Right renal pelvis (tissue), 4 donors: ENCODE results near the gene HSD17B2. TPM values are rescaled to one million over a fixed set of nuclear protein-coding genes. Genes with fewer than 3 reads are reported as not detected.
"Not testable (repeated sequence)": the region's sequence is repeated elsewhere in the genome, so short reads cannot be mapped to it uniquely, and the experiment has no call there.

Experiments
- DNase-seq, 4 donors: peaks; one replicate each; pipeline ENCODE4 v3.0.0-alpha.2; 2013; ENCODE audit warnings: low read depth in 4 of 4, low spot score in 3 of 4, missing footprints in 1 of 4
- polyA plus RNA-seq, 4 donors: library from polyadenylated mRNA; unstranded; fragments of 120-200 nt; gene quantifications; one replicate each; pipeline ENCODE4 v1.2.1, GENCODE V29; 2013; ENCODE audit not compliant: insufficient read length in 4 of 4

Gene HSD17B2, protein sequence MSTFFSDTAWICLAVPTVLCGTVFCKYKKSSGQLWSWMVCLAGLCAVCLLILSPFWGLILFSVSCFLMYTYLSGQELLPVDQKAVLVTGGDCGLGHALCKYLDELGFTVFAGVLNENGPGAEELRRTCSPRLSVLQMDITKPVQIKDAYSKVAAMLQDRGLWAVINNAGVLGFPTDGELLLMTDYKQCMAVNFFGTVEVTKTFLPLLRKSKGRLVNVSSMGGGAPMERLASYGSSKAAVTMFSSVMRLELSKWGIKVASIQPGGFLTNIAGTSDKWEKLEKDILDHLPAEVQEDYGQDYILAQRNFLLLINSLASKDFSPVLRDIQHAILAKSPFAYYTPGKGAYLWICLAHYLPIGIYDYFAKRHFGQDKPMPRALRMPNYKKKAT
- polyA plus RNA-seq, result 10 to 100 TPM; 12.1 to 19.1 (median 15.5) TPM

DNA sequence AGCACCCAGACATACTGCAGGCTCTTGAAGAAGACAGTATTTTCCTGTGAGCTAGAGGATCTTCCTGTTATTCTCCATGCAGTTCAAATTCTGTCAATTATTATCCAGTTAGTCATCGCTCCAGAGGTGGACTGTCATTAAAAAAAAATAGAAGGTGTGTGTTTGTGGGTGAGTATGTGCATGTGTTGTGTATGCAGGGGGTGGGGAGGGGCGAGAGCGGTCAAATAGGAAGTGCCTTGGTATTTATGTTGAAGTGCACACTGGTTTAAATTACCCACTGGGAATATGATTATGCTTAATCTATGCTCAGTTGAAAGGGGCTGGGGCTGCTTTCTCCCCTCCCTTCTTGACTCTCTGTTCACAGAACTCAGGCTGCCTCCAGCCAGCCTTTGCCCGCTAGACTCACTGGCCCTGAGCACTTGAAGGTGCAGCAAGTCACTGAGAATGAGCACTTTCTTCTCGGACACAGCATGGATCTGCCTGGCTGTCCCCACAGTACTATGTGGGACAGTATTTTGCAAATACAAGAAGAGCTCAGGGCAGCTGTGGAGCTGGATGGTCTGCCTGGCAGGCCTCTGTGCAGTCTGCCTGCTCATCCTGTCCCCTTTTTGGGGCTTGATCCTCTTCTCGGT lies at the start of gene HSD17B2:
Gene HSD17B2 (plus strand): TSS at position 273 of the 632 bp plus-strand sequence. CDS start 172 bp downstream, at position 445.
- no peak for DNase-seq

DNA sequence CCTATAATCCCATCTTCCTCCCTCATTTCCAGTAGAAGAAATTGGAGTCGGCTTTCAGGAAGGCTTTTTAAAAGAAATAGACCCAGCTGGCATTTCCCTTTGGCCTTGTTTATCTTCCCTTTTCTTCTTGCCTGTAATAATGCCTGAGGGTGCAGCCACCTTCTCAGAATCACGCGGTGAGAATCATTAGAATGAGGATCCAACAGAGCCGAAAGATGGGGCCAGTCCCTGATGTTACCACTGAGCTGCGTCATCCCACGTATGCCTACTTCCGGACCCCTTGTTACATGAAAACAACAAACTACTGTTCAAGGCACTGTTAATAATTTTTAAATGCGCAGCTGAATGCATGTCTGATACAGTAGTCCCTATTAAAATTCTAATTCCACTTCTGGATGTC lies 47.9 kb upstream of the HSD17B2 start:
- no peak for DNase-seq

DNA sequence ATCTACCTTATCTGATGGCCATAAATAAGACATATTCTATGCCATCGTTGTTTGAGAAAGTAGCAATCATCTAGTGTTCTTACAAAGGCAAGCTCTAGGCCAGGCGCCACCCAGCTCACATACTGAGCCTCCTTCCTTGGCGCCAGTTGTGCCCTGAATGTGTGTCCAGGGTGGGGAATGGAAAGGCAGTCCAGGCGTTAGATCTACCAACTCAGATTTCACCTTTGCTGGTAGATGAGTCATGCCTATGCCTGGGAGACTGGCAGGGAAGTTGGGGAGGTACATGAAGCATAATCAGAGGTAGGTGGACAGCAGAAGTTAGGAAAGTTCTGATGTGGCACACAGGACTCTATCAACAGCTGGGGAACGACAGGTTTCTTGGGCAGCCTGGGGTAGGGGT lies 47.3 kb upstream of the HSD17B2 start:
- DNase-seq, result no peak

DNA sequence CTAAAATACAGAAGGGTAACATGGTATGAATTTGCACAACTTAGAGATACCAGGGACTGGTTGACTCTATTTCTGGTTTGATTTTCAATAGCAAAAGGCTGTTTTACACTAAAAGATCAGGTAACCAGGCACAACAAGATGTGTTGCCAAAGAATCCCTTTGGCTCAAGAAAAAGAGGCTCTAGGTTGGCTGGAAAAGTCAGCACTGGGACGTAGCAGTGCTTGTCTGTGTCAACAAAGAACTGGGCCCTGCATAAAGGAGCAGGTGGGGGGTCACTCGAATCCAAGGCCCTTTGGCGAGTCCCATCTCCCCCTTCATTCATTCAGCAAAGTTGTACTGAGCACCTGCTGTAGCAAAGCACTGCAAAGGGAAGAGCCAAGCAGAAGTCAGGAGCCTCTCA lies 42.2 kb upstream of the HSD17B2 start:
- no peak for DNase-seq

DNA sequence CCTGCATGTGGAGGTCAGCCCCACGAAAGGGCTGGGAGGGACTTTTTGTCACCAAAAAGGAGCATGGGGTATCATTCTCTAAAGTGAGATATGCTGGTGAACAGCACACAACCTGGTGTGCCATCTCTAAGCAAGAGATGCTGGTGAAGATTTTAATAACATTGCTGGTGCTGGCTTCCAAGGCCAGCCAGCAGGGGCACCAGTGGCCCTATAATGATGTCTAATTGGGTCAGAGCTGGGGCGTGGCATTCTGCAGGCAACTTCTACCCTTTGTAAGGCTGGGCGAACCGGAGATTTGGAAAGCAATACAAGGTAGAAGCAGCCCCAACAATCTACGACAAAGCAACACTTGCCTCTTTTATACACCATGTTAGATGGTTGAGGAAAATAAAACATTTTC lies 40.6 kb upstream of the HSD17B2 start:
- no peak for DNase-seq

DNA sequence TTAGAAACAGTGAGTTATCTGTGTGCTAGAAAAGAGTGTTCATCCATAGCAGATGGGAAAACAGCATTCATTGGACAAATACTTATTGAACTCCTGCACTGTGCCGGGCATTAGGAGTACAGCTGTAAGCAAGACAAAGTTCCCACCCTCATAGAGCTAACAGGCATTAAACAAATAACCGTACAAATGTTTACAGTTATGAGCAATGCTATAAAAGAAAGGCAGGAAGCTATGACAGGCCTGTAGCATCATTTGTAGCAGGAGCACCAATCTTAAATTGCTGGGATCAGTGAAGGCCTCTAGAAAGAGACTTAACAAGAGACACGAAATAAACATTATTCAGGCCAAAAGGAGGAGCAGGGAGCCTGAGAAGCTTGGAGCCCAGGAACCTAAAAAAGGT lies 39.4 kb upstream of the HSD17B2 start:
- DNase-seq, result no peak

DNA sequence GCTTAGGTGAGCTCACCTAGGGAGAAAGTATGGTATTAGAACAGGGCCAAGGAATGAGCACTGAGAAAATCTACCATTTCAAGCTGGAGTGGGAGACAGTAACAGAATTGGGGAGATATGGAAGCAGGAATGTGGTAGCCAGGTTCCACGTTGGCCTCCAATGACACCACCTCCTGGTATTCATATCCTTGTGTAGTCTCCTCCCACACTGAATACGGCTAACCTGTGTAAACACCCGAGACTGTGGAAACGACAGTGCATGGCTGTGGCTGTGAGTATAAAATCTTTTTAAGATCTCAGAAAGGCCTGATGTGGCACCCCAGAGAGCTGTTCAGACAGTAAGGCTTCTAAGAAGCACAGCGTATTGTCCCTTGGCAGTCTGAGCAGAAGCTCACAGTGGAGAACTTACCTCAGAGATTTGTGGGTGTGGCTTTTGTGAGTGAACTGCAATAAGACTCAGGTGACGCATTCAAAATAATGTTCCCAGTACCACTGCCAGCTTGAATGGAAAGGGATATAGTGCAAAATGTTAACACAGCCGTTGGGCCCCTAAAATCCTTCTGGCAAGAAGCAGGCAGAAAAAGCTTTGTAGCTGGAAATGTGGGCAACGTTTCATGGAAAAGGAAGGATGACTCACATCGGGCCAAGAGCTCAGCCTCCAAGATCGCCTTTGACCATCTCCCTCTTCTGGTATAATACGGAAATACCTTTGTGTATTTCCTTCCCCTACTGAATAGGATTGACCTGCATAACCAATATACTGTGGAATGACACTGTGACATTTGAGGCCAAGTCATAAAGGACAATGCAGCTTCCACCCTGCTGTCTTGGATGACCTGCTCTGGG lies 38.2 kb upstream of the HSD17B2 start:
- no peak for DNase-seq

DNA sequence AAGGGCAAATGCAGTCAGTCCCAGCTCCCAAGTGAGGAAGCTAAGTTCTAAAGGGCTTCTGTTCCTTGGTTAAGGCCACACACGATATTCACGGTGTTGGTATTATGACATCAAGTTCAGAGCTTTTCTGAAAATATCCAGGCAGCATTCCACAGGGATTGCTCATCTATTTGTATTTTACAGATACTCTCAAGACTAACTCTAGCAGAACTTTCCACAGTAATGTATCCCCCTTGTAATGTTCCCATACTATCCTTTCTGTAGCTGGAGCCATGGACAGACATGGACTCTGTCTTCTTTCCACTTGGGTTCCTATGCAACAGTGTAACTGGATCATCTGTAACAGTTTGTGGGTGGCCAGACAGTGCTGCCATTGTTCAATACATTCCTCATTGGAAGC lies 37.3 kb upstream of the HSD17B2 start:
- no peak for DNase-seq

DNA sequence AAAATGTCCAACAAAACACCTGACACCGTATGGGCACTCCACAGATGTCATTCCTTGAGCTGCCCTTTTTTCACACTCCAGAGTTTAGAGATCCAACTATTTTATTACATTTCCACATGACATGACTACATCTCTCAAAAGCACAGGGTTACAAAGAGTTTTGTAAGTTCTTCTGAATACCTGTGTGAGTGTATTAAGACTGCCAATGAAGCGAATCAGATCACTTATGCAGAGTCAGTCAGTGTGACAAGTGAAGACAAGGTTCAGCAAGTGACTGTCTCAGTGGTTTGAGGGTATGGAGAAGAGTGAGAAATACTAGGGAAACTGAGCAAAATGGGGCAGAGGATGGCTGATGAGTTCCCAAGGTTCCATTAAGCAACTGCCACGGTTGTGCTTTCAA lies 32.2 kb upstream of the HSD17B2 start:
- DNase-seq, result no peak

DNA sequence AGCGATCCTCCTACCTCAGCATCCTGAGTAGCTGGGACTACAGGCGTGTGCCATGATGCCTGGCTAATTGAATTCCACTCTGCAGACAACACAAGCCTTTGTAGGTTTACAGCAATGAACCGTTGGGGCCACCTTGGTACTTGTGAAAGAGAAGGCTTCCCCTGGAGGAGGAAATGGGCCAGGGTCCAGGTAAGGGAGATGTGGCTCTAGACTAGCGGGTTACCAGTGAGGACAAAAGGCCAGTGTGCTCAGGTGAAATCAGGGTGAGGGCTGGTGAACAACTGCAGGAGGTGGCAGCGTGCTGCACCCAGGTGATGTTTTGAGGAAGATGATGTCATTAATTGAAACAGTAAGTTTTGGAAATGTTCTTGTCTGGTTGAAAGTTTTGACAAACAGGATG lies 30.5 kb upstream of the HSD17B2 start:
- DNase-seq, result no peak

DNA sequence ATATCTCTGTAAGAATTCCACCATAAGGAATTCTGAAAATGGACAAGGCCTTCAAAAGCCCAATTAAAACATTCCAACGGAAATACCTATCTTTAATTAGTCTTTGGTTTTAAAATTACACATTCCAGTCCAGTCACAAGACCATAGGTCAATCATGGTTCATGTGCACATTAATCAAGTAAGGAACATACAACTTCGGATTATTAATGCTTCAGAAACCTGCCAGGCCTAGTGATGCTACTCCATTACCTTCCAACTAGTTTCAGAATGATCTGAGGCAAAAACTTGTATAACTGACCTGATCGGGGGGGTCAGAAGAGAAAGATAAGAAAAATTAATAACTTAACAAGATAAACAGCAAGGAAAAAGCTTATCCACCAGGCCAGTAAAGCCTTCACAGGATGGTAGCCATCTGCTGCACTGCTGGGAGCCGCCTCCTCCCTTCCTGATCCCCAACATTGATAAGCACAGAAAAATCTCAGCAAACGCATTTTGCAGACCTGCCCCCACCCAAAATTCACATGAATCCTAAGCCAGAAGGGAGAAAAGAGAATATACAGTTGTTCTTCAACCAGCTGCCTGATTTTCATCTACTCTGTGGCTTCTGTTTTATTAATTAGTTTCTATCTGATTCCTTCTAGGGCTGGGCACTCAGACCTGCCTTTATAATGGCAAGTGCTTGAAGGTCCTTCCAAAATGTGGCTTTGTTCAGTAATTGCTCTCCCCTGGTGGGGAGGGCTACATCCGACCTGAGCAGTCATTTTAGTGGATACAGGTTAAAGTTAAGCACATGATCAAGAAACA lies 29.8 kb upstream of the HSD17B2 start:
- peak in 2 of 4 donors; percentile 33 to 46 for DNase-seq

DNA sequence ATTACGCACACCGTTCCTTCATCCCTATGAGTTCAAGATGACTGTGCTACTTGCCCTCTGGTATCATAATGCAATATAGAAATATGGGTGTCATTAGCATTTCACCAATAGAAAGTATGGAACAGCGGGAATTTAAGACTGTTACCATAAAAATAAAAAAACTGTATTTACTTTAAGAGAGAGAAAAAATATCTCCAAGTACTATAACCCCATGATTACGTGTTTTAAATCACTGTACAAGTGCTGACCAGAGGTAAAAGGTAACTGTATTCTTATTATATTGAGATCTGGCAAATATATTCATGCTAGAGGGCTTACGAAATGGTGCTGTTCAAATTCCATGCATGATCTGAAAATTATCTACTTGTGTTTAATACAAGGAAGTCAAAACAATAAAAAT lies 29.0 kb upstream of the HSD17B2 start:
- no peak for DNase-seq

DNA sequence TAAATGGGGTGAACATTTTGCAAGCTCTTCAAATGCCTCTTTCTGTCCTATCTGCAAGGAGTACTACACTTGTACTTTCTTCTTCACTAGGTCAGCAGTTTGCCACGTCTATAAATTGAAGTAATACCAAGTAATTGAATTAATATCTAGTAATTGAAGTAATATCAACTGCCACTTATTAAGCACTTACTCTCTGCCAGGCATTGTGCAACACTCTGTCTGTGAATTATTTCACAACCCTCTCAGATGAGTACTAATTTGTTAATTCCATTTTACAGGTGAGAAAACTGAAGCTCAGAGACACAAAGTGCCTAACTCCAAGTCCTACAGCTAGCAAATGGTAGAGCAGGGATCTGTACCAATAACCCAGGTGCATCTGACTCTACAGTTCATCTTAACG lies 27.9 kb upstream of the HSD17B2 start:
- no peak for DNase-seq

DNA sequence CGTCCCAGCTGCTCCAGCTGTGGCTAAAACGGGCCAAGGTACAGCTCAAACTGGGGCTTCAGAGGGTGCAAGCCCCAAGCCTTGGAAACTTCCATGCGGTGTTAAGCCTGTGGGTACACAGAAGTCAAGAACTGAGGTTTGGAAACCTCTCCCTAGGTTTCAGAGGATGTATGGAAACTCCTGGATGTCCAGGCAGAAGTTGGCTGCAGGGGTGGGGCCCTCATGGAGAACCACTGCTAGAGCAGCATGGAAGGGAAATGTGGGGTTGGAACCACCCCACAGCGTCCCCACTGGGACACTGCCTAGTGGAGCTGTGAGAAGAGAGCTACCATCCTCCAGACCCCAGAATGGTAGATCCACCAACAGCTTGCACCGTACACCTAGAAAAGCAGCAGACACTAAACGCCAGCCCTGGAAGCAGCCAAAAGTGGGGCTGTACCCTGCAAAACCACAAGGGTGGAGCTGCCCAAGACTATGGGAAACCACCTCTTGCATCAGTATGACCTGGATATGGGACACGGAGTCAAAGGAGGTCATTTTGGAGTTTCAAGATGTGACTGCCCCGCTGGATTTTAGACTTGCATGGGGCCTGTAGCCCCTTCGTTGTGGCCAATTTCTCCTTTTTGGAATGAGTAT lies 26.0 kb upstream of the HSD17B2 start:
- no peak for DNase-seq

DNA sequence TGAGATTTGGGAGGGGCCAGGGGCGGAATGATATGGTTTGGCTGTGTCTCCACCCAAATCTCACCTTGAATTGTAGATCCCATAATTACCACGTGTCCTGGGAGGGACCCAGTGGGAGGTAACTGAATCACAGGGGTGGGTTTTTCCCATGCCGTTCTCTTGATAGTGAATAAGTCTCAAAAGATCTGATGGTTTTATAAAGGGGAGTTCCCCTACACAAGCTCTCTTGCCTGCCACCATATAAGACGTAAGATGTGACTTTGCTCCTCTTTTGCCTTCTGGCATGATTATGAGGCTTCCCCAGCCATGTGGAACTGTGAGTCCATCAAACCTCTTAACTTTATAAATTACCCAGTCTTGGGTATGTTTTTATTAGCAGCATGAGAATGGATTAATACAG lies 25.3 kb upstream of the HSD17B2 start:
- DNase-seq, result not testable (repeated sequence)

DNA sequence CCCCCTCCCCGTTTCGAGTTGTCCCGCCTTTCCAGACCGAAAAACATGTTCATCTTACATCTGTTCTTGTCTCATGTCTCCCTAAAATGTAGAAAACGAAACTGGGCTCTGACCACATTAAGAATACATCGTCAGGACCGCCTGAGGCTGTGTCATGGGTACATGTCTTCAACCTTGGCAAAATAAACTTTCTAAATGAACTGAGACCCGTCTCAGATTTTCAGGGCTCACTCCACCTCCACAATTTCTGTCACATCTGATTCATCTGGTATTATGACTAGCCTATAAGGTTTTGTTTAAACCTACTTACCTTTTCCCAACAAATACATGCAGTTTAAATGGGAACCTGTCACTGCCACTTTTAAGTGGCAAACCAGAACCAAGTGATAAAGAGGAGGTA lies 24.4 kb upstream of the HSD17B2 start:
- no peak for DNase-seq

DNA sequence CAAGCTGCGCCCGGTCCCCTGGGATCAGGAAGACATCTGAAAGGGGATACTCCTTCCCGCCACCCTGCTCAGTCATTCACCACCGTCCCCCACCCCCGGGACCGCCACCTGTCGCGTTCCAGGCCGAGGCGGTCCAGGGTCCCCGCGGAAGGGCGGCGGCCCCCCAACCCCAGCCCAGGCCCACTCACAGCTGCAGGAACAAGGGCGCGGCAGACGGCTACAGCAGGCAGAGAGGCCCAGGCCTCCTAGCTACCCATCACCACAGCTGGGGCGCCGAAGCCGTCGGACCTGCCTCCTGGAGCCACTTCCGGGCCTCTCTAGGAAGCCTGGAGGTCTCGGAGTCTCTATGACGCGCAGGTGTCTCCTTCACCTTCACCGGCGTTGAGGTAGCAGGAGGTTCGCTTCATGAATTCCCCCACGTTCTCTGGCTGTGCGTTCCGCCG lies 23.8 kb upstream of the HSD17B2 start, which contains the start of gene SDR42E1:
Gene SDR42E1 (minus strand): TSS at position 272 of the 443 bp plus-strand sequence. CDS start 10,612 bp downstream, outside the sequence.
- peak in 1 of 4 donors; percentile 53 for DNase-seq

DNA sequence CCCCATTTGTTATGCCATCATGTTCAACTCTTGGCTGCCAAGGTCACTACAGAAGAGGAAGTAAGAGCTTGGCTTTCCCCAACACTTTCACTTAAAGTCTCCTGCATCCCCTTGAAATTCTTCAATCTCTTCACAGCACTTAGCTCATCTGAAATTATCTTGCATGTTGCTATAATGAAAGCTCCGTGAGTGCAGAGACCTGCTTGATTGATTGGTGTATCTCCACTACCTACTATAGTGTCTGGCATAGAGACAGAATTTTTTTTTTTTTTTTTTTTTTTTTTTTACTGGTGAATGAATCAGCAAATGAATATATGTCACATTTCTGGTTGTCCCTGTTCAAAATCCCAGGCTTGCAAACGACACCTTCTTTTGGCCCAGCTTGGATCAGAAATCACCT lies 21.9 kb upstream of the HSD17B2 start:
- DNase-seq, result no peak

DNA sequence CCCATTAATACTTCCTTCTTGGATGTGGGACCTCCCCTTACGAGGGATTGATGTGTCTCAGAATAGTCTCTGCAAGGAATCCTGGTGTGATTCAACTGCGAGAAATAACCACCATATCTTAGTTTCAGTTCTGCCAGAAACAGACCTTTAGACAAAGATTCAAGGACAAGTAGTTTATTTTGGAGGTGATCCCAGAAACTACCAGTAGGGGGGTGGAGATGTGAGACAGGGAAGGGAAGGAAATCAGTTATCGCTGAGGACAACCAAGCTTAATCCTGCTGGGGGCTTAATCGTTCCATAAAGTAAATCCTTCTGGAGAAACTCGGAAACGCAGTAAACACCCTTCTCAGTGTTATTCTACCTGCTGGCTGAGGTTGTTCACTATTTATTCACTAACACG lies 18.8 kb upstream of the HSD17B2 start:
- DNase-seq, result no peak

DNA sequence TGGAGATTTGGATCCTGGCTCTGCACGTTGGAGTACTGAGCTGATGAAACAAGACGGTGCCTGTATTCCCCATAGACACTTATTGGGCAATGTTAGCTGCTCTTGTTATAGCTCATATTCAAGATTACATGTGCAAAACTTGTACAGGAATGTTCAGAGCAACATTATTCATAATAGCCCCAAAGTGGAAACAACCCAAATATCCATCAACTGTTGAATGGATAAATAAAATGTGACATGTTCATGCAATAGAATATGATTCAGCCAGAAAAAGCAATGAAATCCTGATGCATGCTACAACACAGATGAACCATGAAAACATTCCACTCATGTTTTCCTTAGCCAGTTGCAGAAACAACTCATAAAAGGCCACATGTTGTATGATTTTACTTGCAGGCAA lies 18.1 kb upstream of the HSD17B2 start:
- no peak for DNase-seq
